Stimulated activated naive B cell treated with anti-CD40 and anti-IgM and Interleukin-4, amounts not matched to agents 10 μg/mL and 1 μg/mL and 100 μg/mL, for 72 hours (primary cell): ENCODE measurements around the gene TXNDC12.
A peak's percentile ranks its signal among the peaks of the same experiment; 100 is the strongest.

Experiments
- ATAC-seq, 2 donors: fragments of 150-1000 bp; cut with Tn5 transposase; replicated peaks; 2 replicates each; pipeline ENCODE4 v1.10.0; 2021; ENCODE audit warnings: moderate library complexity in 1 of 2
- DNase-seq: peaks from one replicate; pipeline ENCODE4 v3.0.0; 2021
- H3K27ac Mint-ChIP-seq: one replicate; pipeline ENCODE4 v1.8.0; 2022; ENCODE audit warnings: mild to moderate bottlenecking, mixed read lengths
- H3K27me3 Mint-ChIP-seq, 2 donors: one replicate each; pipeline ENCODE4 v1.8.0; 2022; ENCODE audit warnings: mixed read lengths in 2 of 2
- H3K36me3 Mint-ChIP-seq, 2 donors: one replicate each; pipeline ENCODE4 v1.8.0; 2022; ENCODE audit warnings: mixed read lengths in 2 of 2, mild to moderate bottlenecking in 1 of 2
- H3K4me1 Mint-ChIP-seq, 2 donors: one replicate each; pipeline ENCODE4 v1.8.0; 2022; ENCODE audit warnings: mixed read lengths in 2 of 2, mild to moderate bottlenecking in 1 of 2
- H3K4me3 Mint-ChIP-seq, 2 donors: one replicate each; pipeline ENCODE4 v1.8.0; 2022; ENCODE audit warnings: mild to moderate bottlenecking in 2 of 2, mixed read lengths in 2 of 2, moderate library complexity in 1 of 2
- H3K9me3 Mint-ChIP-seq, 2 donors: one replicate each; pipeline ENCODE4 v1.8.0; 2022; ENCODE audit warnings: mixed read lengths in 2 of 2, mild to moderate bottlenecking in 1 of 2

Gene TXNDC12

GRCh38 chr1:51998701-51999100 lies 56.3 kb downstream of the TXNDC12 start:
- Mint-ChIP-seq H3K36me3 (no peaks in the 10 kb centered on the region), H3K27ac (no peak overlapping the region), H3K9me3 (no peaks in the 10 kb centered on the region), H3K4me1 (no peaks in the 10 kb centered on the region), H3K27me3 (peaks cover 5 to 22% of the 10 kb centered on the region in 2 donors), H3K4me3 (no peak overlapping the region)
- no peak for DNase-seq
- no peak for ATAC-seq

- Mint-ChIP-seq H3K9me3 (no peaks in the 10 kb centered on the region), H3K27me3 (peaks cover 12 to 29% of the 10 kb centered on the region in 2 donors), H3K4me3 (no peak overlapping the region), H3K27ac (no peak overlapping the region), H3K4me1 (no peaks in the 10 kb centered on the region), H3K36me3 (no peaks in the 10 kb centered on the region)
- no peak for ATAC-seq
- no peak for DNase-seq
These were observed 57.0 kb downstream of the TXNDC12 start for GRCh38 chr1:51997974-51998382.

- no peaks in the 10 kb centered on the region for H3K36me3 Mint-ChIP-seq
- peaks cover 53 to 62% of the 10 kb centered on the region in 2 donors for H3K27me3 Mint-ChIP-seq
- H3K4me1 Mint-ChIP-seq: peaks cover 11 to 18% of the 10 kb centered on the region in 2 donors
- H3K4me3 Mint-ChIP-seq: peak within 1 kb of the TSS; percentile 80 to 81
- H3K9me3 Mint-ChIP-seq: no peaks in the 10 kb centered on the region
- peak; percentile 97 to 99 for ATAC-seq
- no peak within 1 kb of the TSS for H3K27ac Mint-ChIP-seq
- peak; percentile 57 for DNase-seq
These were observed 64.5 kb downstream of the TXNDC12 start, which contains the start of gene RAB3B for GRCh38 chr1:51990478-51990965. Gene RAB3B, minus strand, starts transcription at chr1:51990700. Its CDS starts 13,583 bp downstream, at chr1:51977117.

GRCh38 chr1:51989582-51990477 lies 65.2 kb downstream of the TXNDC12 start:
- H3K27ac Mint-ChIP-seq: no peak overlapping the region
- ATAC-seq: no peak
- peaks cover 53 to 62% of the 10 kb centered on the region in 2 donors for H3K27me3 Mint-ChIP-seq
- no peaks in the 10 kb centered on the region for H3K36me3 Mint-ChIP-seq
- H3K4me1 Mint-ChIP-seq: peaks cover 11 to 18% of the 10 kb centered on the region in 2 donors
- H3K9me3 Mint-ChIP-seq: no peaks in the 10 kb centered on the region
- no peak for DNase-seq
- H3K4me3 Mint-ChIP-seq: peak overlapping the region; percentile 78 to 81

- Mint-ChIP-seq H3K27me3 (peaks cover 43 to 52% of the 10 kb centered on the region in 2 donors), H3K27ac (no peak overlapping the region), H3K4me1 (peaks cover 11 to 18% of the 10 kb centered on the region in 2 donors), H3K36me3 (no peaks in the 10 kb centered on the region), H3K4me3 (no peak overlapping the region), H3K9me3 (no peaks in the 10 kb centered on the region)
- no peak for DNase-seq
- no peak for ATAC-seq
These were observed 66.7 kb downstream of the TXNDC12 start for GRCh38 chr1:51988254-51988653.

GRCh38 chr1:51986718-51987117 lies 68.3 kb downstream of the TXNDC12 start:
- DNase-seq: no peak
- Mint-ChIP-seq H3K4me1 (peaks cover 11 to 18% of the 10 kb centered on the region in 2 donors), H3K27ac (no peak overlapping the region), H3K27me3 (peaks cover 27 to 37% of the 10 kb centered on the region in 2 donors), H3K36me3 (no peaks in the 10 kb centered on the region), H3K9me3 (no peaks in the 10 kb centered on the region), H3K4me3 (no peak overlapping the region)
- no peak for ATAC-seq

- Mint-ChIP-seq H3K36me3 (no peaks in the 10 kb centered on the region), H3K27ac (no peak overlapping the region), H3K4me3 (no peak overlapping the region), H3K27me3 (peaks cover 1 to 13% of the 10 kb centered on the region in 2 donors), H3K4me1 (no peaks in the 10 kb centered on the region), H3K9me3 (no peaks in the 10 kb centered on the region)
- no peak for ATAC-seq
- DNase-seq: no peak
These were observed 72.8 kb downstream of the TXNDC12 start for GRCh38 chr1:51982161-51982560.

- Mint-ChIP-seq H3K36me3 (no peaks in the 10 kb centered on the region), H3K4me3 (no peak overlapping the region), H3K27ac (no peak overlapping the region), H3K27me3 (peaks cover 7 to 14% of the 10 kb centered on the region in 2 donors), H3K4me1 (no peaks in the 10 kb centered on the region), H3K9me3 (no peaks in the 10 kb centered on the region)
- no peak for ATAC-seq
- no peak for DNase-seq
These were observed 73.4 kb downstream of the TXNDC12 start for GRCh38 chr1:51981555-51981954.

- no peak for DNase-seq
- Mint-ChIP-seq H3K4me1 (peaks cover 4 to 11% of the 10 kb centered on the region in 2 donors), H3K27me3 (peaks cover 7 to 14% of the 10 kb centered on the region in 2 donors), H3K36me3 (no peaks in the 10 kb centered on the region), H3K4me3 (no peak overlapping the region), H3K9me3 (no peaks in the 10 kb centered on the region), H3K27ac (no peak overlapping the region)
- ATAC-seq: no peak
These were observed 76.9 kb downstream of the TXNDC12 start for GRCh38 chr1:51978099-51978498.

GRCh38 chr1:51976846-51977602 lies 78.0 kb downstream of the TXNDC12 start:
- ATAC-seq (no peak), DNase-seq (no peak)
- H3K9me3 Mint-ChIP-seq: no peaks in the 10 kb centered on the region
- H3K4me1 Mint-ChIP-seq: peaks cover 4 to 11% of the 10 kb centered on the region in 2 donors
- H3K27ac Mint-ChIP-seq: no peak overlapping the region
- no peaks in the 10 kb centered on the region for H3K36me3 Mint-ChIP-seq
- no peak overlapping the region for H3K4me3 Mint-ChIP-seq
- peaks cover 7 to 14% of the 10 kb centered on the region in 2 donors for H3K27me3 Mint-ChIP-seq

- peak; percentile 44 to 55 for ATAC-seq
These were observed 81.2 kb downstream of the TXNDC12 start for GRCh38 chr1:51973587-51974474.

More at GRCh38 chr1:51973587-51974474, 81.2 kb downstream of the TXNDC12 start:
- Mint-ChIP-seq H3K27ac (no peak overlapping the region), H3K36me3 (no peaks in the 10 kb centered on the region), H3K9me3 (no peaks in the 10 kb centered on the region), H3K4me1 (peaks cover 4 to 11% of the 10 kb centered on the region in 2 donors), H3K27me3 (peaks cover 11 to 14% of the 10 kb centered on the region in 2 donors), H3K4me3 (no peak overlapping the region)
- DNase-seq: no peak
